Endometrial microvascular endothelial cells (primary cell): ENCODE measurements around the gene VPS8. TPM values are rescaled to one million over a fixed set of nuclear protein-coding genes. Genes with fewer than 3 reads are reported as not detected.

Experiments used
- in situ Hi-C: cut with HindIII; loops from 2 replicates; pipeline ENCODE4 v1.10.0; 2017; ENCODE audit warnings: low sequenced_read_pairs, low pct_unique_long_range_greater_than_20kb; ENCODE audit errors: inconsistent ontology term
- total RNA-seq: library from RNA; depleted of rRNA; stranded (reverse); fragments of >200 nt; gene quantifications from one replicate; pipeline ENCODE4 v1.2.3, GENCODE V29; 2015; ENCODE audit errors: inconsistent ontology term

The VPS8 gene
- total RNA-seq, 1 donor from 2014 or later: 34.5 TPM

DNA sequence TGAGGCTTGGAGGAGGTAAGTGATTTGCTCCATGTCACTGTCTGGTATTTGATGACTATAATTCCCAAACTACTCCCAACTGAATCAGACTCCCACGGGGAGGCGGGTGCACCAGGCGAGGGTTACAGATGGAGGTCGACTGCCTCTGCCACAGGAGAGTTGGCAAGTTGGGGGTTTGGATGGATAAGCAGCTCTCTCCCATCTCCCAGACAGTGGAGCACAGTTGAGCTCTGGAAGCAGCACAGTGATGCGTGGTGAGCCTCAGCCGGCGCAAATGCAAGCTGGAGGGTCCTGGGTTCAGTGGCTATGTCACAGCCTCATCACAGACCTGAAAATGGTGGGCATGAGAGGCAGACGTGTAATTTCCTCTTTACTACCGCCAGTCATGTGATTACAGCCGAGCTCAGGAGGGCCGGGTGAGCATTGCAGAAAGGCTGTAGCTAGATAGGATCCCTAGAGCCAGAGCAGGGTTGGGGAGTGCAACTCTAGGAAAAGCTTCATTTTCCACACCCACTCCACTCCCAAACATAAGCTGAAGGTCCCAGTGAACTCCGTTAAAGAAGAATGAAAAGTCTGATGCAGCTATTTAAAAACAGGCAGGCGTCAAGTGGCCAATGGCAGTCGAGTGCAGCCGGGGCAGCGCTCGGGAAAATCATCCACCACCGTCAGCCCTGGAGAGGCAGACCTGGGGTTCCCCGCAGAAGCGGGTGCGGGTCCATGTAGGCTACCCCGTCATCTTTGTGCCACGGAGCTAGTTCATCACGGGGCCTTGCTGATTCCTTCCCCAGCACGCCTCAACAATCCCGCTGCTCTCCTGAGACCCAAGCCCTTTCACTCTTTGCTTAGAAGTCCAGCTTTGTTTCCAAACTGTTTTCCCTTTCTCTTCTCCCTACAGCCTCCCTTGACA, 33.3 kb upstream of the VPS8 start:
- in situ Hi-C loops: no loop called here

DNA sequence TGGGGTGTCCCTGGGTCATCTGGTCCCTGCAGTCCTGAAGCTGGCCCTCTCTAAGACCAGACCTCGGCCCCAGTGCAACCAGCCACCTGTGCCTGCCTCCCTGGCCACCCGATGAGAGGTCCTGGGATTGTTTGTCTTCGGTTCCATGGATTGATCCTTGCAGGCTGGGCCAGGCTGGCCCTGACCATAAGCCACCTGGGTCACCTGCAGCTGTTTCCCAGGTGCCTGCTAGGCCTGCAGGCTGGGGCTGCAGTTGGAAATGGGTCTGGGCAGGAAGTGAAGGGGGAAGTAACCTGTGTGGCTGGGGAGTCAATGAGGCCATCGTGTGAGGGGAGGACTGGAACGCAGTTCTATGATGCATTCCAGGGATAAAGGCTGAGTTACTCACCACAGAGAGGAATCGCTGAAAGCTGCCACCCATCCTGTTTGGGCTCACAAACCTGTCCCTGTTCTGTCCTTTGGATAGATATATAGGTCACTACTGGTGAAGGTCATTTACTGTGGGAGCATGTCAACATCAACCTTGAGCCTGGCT, 30.9 kb upstream of the VPS8 start:
- in situ Hi-C loops: no loop called here

DNA sequence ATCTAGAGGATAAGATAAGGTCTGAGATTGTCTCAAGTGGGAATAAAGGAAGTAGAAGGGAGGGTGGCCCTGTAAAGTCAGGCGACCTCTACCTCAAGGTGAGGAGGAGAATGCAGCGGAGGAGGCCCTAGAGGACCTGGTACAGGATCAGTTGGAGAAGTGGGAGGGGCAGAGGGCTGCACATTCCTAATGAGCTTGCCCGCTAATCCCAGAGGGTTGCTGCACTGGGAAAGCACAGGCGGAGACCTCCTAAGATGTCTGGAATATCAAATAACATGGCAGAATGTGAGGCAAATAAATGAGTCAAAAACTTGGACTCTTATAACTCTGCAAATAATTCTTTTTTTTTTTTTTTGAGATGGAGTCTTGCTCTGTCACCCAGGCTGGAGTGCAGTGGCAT, 30.2 kb upstream of the VPS8 start:
- in situ Hi-C loops: no loop called here

DNA sequence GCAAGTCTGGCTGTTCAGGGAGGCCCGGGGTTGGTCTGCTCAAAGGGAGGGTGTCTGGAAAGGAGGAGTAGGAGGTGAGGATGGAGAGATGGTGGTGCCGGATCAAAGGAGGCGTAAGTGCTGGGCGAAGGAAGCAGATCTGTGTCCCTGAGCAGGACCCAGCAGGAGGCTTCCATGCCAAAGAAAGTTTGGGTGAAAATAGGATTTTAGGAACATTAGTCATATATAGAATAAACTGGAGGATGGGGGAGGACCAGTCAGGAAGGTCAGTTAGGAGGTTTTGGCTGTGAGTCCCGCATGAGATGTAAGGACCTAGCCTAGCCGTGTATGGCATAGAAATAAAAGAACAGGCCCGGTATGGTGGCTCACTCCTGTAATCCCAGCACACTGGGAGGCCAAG, 28.6 kb upstream of the VPS8 start:
- in situ Hi-C loops: no loop called here

DNA sequence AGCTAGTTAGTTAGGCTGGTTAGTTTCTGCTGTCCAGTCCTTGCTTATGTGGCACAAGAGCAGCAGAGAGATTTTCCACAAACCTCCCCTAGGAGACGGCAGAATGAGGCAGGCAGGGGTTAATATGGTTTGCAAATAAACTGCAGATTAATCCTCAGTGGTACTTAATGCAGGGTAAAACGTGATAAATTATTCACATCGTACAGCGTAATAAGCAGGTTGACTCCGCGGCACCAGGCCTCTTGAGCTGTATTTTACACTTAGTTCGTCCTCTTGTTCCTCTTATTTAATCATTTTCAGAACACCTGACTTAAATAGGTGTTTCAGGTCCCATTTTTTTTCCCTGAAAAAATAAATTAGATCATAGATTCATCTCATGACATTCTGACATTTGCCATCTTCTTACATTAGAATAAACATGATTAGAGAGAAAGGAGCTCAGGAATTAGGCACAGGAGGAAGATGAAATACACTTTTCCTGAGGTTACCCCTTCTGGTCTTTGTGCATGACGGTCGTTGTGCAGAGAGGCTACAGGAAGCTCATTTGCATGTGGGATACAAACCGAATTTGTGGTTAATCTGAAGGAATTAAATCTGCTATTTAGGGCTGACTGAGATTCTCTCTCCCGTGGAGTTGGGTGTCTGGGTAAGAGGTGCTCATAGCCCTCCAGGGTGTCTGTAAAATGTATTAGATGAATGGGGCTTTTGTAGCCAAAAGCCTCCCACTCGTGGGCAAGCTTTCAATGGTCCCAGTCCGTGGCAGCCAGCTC, 27.1 kb upstream of the VPS8 start:
- in situ Hi-C loops: no loop called here

DNA sequence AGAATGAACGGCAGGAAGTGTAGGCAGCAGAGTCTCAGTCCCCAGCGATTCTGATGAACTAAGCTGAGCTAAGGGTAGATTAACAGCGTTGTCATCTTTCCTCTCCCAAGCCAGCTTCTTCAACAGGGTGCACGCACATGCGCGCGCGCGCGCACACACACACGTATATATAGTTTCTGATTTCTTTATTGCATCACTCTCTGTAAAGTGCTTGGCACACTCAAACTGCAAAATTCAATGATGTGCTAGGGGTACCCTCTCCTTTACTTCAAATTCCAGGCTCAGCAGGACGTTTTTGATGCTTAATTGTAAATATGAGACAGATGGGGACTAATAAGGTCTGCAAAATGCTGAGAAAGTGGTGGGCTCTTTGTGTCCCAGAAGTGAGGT, 26.1 kb upstream of the VPS8 start:
- in situ Hi-C loops: no loop called here

DNA sequence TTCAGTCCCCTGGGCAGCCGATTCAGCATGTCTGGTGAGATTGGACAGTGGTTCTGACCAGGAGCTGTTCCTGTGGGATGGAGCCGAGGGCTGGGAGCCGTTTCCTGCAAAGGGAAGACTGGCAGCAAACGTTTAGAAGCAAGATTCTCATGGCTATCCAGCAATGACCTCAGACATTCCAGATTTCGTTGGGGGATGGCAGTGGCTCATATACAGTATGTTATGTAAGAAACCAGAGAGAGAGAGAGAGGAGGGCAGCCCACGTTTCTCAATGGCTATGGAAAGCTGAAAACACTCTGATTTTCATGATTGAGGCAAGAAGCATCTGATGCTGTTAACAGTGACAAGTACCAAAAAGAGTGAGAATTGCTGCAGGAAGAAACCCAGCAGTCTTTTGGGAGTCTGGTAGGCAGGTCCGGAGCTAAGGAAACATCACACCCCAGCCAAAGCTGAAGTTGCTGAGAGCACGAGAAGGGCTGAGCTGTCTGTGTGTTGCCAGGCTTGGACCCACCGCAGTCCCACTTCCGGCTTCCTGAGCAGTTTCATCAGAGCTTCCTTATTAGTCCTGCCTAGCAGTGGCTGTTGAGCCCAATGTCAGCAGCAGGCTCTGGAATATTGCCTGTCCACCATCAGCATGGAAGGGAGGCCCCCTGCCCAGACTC, 25.6 kb upstream of the VPS8 start:
- in situ Hi-C loops: no loop called here

DNA sequence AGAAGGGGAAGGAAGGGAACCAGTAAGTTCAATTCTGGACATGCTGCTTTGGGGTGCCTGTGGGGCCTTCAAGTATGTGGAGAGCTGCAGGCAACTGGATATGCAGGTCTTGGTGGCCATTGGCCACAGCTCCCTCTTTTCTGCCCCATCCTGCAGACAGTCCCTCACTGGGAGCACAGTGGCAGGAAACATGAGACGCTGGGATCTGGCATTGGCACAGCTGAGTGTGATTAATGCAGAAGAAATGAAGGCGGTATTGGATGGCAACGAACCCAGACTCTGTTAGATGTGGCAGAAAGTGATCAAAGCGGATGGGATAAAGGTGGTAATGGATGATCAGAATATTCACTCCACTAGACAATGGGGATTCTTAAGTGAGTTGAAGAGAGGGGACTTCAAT, 23.2 kb upstream of the VPS8 start:
- in situ Hi-C loops: no loop called here

DNA sequence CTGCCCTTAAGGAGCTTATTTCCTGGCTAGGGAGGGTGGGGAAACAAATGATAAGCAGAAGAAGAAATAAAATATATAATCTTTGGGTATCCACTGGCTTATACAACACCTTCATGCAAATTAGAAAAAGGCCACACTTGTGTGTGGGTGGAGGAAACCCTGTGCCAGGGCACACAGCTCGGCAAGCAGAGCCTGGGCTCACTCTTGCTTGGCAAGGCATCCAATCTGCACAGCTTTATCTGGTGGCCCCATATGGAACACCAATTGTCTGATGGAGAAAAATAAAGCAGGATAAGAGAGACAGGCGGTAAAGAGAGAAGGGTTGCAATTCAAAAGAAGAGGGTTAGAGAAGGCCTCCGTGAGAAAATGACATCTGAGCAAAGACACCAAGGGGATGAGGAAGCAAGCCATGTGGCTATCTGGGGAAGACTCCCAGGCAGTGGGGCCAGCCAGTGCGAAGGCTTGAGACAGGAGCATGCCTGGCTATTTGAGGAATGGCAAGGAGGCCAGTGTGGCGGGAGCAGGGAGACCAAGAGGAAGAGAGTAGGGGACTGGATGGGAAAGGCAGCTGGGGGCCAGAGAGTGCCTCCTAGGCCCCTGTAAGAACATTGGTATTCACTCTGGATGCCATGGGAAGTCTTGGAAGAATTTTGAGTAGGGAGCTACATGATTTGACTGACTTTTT, 22.5 kb upstream of the VPS8 start:
- in situ Hi-C loops: no loop called here

DNA sequence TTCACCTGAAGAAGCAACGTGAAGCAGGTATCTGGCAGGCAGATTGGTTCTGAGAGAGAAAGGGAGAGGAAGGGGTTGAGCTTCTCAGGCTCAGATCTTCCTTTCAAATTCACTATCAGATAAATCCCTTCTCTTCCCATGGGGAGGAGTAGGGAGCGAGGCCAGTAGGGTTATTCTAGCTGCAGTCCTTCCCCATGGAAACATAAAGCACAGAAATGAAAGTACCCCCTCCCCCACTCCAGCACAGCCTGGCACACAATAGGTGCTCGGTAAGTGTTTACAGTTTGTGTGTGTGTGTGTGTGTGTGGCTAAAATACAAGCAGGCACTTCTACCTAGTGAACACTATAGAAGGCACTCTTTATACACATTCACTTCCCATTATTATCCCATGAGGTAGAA, 20.8 kb upstream of the VPS8 start:
- in situ Hi-C loops: no loop called here

DNA sequence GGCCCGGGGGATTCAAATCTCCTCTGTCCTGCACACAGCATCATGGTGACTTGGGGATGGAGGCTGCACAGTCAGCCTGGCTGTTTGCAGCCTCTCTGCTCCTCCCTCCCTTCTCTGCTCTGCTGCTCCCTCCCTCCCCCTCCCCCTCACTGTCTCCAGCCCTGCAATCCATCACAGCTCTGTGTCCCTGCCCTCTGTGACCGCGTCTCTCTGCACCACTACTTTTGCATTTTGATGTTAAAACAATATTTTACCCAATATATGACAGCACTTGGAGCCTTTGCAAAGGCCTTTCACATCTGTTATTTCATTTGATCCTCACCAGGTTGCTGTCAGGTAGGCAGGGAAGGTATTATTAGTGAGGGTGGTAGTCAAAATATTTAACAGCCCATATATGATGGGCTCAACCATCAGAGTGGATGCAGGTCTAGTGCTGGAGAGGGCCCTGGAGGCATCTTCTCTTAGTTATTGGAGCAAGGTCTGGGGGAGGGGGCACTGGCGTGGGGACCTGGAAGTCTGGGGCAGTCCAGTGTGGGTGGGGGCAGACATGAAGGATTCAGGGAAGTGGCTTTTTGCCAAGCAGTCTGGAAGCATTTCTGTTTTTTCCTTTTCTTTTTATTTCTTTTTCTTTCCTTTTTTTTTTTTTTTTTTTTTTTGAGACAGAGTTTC, 16.3 kb upstream of the VPS8 start:
- in situ Hi-C loops: no loop called here

DNA sequence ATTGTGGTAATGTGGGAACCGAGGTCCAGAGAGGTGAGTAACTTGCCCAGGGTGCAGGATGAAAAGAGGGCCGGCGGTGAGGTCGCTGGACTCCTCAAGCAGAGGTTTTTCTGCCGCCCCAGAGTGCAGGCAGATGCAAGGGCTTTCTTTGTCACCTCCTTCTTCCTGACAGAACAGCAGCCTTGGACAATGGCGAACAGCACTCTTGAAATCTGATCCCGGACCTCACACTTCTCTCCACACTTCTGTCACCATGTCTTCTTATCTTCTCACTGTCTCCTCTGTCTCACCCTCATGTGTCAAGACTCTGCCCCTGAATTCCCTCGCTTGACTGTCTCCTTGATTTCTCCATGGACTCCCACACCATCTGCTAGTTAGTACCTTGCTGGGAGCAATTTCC, 15.4 kb upstream of the VPS8 start:
- in situ Hi-C loops: no loop called here

DNA sequence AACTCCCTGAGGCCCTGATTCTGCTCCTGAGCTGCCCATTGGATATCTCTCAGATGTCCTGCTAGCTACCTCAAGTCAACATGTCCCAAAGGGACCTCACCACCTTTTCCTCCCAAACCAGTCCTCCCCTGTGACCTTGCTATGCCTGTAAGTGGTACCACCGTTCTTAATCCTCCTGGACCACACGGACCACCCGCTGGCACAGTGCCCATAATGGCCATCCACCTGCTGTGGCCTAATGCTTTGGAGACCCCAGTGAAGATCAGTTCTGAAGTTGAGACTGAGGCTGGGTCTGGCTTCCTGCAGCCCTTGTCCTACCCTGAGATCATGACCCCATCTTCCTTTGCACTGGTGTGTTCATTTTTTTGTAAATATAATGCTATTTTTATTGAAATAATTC, 15.0 kb upstream of the VPS8 start:
- in situ Hi-C loops: no loop called here

DNA sequence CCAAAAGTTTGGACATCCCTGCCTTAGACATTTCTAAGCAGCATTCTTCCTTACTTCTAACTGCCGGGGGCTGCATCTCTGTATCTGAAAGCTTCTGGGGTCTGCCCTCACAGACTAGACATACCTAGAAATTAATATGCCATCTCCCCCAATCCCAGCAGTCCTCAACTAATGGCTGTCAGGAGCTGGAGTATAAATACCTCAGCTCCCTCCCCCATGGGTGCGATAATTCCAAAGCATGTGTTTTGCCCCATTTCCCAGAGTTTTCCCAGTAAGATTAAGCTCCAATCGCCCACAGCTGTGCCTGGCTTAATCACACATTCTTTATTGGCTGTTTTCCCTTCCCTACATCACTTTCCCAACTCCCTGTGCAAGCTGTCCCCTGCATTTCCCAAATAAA, 13.8 kb upstream of the VPS8 start:
- in situ Hi-C loops: no loop called here

DNA sequence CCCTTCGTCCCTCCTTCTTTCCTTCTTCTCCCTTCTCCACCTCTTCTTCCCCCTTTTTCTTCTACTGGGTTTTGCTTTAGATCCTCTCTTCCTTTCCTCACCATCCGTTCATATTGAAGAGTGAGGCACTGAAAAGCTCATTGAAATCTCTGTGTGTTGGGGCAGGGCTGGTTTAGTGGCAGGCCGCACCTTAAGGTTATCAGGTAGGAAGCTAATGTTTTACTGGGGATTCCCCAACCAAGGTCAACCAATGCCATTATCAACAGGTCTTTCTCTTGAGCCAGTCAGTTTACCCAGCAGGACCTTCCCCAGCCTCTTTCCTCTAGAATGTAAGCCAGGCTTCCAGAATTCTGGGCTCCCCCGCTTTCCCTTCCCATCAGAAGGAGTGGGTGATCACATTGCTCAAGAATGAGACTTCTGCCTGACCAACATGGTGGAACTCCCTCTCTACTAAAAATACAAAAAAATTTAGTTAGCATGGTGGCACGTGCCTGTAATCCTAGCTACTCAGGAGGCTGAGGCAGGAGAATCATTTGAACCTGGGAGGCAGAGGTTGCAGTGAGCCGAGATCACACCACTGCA, 11.5 kb upstream of the VPS8 start:
- in situ Hi-C loops: no loop called here

DNA sequence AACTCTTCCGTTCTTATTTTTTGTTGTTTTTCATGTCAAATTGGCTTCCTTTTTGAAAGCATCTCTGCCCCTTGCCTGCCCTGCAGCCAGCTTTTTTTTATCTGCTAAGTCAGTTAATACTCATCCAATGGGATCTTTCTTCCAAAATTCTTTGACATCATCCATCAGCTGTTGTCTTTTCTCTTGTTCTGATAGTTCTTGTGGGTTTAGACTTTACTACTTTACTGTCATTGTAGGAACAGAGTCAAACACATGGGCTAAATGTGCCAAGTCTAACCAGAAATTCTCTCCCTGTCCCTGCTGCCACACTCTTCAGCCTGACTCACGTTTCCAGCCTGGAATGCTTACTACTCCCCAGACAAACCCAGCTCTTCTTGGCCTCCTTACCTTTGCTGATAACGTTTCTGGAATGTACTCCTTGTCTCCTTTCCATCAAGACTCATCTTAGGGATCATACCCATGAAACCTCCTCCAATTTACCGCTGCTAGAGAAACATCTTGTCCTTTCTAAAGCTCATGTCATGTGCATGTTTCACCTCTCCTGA, 10.7 kb upstream of the VPS8 start:
- in situ Hi-C loops: no loop called here

DNA sequence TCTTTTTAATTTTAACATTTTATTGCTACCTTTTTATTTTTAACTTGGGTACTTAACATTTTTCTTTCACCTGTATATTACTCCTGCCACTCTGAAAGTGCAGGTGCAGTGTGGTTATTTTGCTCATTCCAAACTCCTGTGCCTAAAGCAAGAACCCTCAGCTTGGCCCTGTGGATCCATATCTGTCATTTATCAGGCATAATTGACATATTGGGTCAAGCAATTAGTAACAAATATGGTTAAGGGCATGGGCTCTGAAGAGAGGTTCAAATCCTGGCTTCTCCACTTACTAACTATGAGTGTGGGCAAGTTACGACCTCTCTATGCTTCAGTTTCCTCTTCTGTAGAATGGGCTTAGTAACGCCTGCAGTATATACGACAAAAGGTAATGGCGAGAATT, 9.8 kb upstream of the VPS8 start:
- in situ Hi-C loops: no loop called here

DNA sequence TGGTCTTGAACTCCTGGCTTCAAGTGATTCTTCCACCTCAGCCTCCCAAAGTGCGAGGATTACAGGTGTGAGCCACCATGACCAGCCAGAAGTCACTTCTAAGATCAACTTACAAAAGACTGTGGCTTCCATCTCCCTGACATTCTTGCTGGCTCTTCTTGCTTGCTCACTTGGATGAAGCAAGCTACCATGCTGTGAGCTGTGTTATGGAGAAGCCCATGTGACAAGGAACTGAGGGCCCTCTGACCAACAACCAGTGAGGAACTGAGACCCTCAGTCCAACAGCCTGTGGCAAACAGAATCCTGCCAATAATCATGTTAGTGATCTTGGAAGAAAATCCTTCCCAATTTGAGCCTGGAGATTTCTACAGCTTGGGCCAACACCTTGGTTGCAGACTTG, 7.2 kb upstream of the VPS8 start:
- in situ Hi-C loops: no loop called here
